HUES48 (cell line): ENCODE measurements around the gene IL3.

Source experiments
- H3K27ac ChIP-seq: one replicate; pipeline ENCODE4 v1.7.0; 2013; ENCODE audit warnings: low read depth, low read length, inconsistent platforms
- H3K27me3 ChIP-seq: 2 replicates; pipeline ENCODE4 v1.6.1; 2013; ENCODE audit warnings: mild to moderate bottlenecking, low read length; ENCODE audit not compliant: control insufficient read depth, insufficient read depth
- H3K36me3 ChIP-seq: 2 replicates; pipeline ENCODE4 v1.6.1; 2013; ENCODE audit warnings: low read length; ENCODE audit not compliant: control insufficient read depth, insufficient read depth
- H3K4me1 ChIP-seq: 2 replicates; pipeline ENCODE4 v1.6.1; 2013; ENCODE audit warnings: mild to moderate bottlenecking, low read length; ENCODE audit not compliant: control insufficient read depth, insufficient read depth
- H3K4me3 ChIP-seq: 2 replicates; pipeline ENCODE4 v1.5.1; 2013; ENCODE audit warnings: mild to moderate bottlenecking, low read depth, low read length
- H3K9ac ChIP-seq: 2 replicates; pipeline ENCODE4 v1.6.1; 2013; ENCODE audit warnings: mild to moderate bottlenecking, low read depth, low read length, moderate library complexity
- H3K9me3 ChIP-seq: 2 replicates; pipeline ENCODE4 v1.6.1; 2013; ENCODE audit warnings: low read length; ENCODE audit not compliant: control insufficient read depth, insufficient read depth

The IL3 gene

DNA sequence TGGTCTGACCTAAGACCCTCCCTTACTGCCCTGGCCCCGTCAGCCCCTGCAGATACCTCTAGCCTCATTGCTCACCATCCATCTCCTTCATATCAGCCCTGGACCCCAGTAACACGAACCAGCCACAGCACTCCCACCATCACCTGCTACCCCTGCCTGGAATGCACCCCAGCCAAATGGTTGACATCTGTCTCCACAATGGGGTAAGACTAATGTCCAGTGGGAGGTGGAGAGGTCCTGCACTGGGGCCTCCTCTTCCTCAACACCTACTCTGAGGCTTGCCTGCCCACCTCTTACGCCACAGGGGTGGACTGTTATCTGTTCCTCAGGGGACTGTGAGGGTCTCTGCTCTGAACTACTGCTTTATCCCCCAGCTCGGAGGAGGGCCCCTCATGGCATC is 25.2 kb downstream of the IL3 start:
- no peak overlapping the region for H3K27ac ChIP-seq
- no peaks in the 10 kb centered on the region for H3K27me3 ChIP-seq
- no peak overlapping the region for H3K4me3 ChIP-seq
- no peaks in the 10 kb centered on the region for H3K36me3 ChIP-seq
- H3K4me1 ChIP-seq, result no peaks in the 10 kb centered on the region
- H3K9ac ChIP-seq, result no peak overlapping the region
- no peaks in the 10 kb centered on the region for H3K9me3 ChIP-seq

DNA sequence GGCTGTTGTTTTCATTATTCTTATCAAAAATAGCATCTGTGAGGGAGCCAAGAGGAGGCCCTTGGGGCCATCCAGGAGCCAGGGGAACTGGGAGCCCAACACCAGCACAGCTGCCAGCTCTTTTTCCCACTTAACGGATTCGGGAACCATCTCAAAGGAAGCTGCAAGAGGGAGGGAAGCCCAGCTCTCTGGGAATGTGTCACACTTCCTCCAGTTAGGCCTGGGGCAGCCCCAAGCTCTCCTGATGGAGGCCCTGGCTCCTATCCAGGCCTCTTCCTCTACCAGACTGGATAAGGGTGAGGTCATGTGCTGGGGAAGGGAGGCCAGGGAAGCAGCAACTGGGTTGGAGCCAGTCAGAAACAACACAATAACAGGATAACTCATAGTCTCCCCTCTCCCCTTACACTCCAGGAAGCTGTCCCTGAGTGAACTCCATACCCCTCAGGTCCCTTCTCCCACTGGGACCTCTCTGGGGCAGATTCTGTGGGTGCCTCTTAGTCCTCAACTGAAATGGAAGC is 25.9 kb downstream of the IL3 start:
- Histone ChIP-seq H3K9me3 (no peaks in the 10 kb centered on the region), H3K9ac (no peak overlapping the region), H3K4me1 (no peaks in the 10 kb centered on the region), H3K36me3 (no peaks in the 10 kb centered on the region), H3K27ac (no peak overlapping the region), H3K27me3 (no peaks in the 10 kb centered on the region), H3K4me3 (no peak overlapping the region)

DNA sequence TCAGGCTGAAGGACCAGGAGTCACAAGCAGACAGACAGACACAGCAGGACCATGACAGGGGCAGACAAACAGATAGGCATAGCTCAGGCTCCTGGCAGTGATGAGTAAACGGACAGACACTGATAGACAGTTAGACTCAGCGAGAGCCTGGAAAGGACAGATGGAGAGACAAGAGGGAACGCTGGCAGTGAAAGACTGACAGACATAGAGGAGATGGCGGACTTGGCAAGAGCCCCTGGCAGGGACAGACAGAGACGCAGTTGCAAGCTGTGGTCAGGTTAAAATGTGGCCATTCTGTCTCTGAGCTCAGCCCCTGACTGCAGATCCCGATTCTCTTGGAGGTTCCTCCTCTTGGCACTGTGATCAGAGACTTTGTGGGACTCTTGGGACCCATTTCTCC is 26.7 kb downstream of the IL3 start:
- no peaks in the 10 kb centered on the region for H3K27me3 ChIP-seq
- no peak overlapping the region for H3K4me3 ChIP-seq
- no peaks in the 10 kb centered on the region for H3K36me3 ChIP-seq
- no peak overlapping the region for H3K27ac ChIP-seq
- H3K9ac ChIP-seq, result no peak overlapping the region
- no peaks in the 10 kb centered on the region for H3K9me3 ChIP-seq
- H3K4me1 ChIP-seq, result no peaks in the 10 kb centered on the region

DNA sequence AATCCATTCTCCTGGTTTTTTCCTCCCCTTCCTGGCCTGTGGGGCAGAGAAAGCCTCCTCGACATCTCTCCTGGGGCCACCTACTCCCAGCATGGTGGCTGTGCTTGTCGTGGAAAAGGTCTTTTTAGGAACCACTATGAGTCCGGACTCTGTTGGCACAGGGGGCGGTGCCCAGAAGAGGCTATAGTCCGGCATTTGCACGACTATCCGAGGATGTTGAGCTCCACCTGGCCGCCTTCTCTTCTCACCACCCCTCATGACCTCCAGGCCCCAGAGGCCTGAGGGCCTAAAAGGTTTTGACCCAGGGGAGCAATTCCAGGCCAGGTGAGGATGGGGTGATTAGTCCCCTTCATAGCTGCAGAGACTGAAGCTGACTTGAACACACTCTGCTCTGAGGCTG is 27.2 kb downstream of the IL3 start:
- no peaks in the 10 kb centered on the region for H3K9me3 ChIP-seq
- no peak overlapping the region for H3K27ac ChIP-seq
- H3K27me3 ChIP-seq, result no peaks in the 10 kb centered on the region
- H3K36me3 ChIP-seq, result no peaks in the 10 kb centered on the region
- no peak overlapping the region for H3K9ac ChIP-seq
- H3K4me1 ChIP-seq, result no peaks in the 10 kb centered on the region
- H3K4me3 ChIP-seq, result no peak overlapping the region

DNA sequence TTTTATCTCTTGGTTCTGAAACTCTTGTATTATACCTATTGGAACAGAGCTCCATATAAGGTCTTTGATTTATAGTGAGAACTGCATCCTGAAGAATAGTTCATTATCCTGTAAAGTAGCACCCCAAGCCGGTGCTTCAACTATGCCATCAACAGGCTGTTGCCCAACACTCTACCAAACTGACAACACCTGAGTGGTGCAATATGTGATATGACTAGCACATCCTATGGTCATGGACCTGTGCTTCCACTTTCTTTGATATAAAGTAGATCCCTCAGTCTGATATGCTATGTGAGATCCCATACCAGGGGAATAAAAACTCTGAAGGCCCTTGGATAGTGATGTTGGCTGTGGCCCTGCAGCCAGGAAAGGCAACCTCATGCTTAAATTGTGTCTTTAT is 28.9 kb downstream of the IL3 start:
- Histone ChIP-seq H3K27ac (no peak overlapping the region), H3K36me3 (no peaks in the 10 kb centered on the region), H3K27me3 (no peaks in the 10 kb centered on the region), H3K4me1 (no peaks in the 10 kb centered on the region), H3K9ac (no peak overlapping the region), H3K4me3 (no peak overlapping the region), H3K9me3 (no peaks in the 10 kb centered on the region)

DNA sequence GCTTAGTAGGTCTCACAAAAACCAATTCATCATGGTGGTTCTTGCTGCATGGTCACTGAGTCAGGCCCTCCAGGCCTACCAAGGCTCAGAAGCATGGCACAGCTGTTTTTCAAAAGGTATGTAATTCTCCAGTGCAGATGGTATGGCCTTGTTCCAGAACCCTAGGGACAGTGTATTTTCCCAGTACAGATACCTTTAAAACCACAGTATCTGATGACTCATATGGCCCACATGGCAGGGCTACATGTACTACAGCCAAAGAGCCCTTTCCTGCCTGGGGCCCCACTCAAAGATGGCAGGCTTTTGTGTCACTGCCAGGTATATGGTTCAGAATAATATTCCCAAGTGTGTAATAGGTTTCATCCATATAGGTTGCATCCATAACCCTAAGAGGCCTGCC is 29.7 kb downstream of the IL3 start:
- no peak overlapping the region for H3K4me3 ChIP-seq
- no peak overlapping the region for H3K27ac ChIP-seq
- H3K27me3 ChIP-seq, result no peaks in the 10 kb centered on the region
- no peaks in the 10 kb centered on the region for H3K4me1 ChIP-seq
- no peaks in the 10 kb centered on the region for H3K9me3 ChIP-seq
- no peak overlapping the region for H3K9ac ChIP-seq
- no peaks in the 10 kb centered on the region for H3K36me3 ChIP-seq

DNA sequence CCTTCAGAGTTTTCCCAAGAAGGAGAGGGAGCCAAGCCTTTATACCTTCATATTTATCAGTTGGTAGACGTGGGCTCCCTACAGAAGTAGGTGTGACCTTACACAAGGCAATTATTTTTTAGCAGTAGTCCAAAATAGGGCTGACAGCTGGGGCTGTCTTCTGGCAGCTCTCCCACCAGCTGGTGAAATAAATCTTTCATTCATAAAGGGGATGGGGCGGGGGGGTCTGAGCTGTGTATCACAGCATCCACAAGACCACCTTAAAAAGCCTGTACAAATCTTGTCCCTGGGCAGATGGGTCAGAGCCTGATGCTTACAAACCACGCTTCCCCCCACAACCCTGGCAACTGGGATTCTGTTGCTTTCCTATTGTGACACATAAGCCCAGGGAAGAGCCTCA is 32.8 kb downstream of the IL3 start:
- no peaks in the 10 kb centered on the region for H3K4me1 ChIP-seq
- H3K27me3 ChIP-seq, result no peaks in the 10 kb centered on the region
- no peak overlapping the region for H3K9ac ChIP-seq
- no peak overlapping the region for H3K4me3 ChIP-seq
- H3K36me3 ChIP-seq, result no peaks in the 10 kb centered on the region
- H3K27ac ChIP-seq, result no peak overlapping the region
- H3K9me3 ChIP-seq, result no peaks in the 10 kb centered on the region

DNA sequence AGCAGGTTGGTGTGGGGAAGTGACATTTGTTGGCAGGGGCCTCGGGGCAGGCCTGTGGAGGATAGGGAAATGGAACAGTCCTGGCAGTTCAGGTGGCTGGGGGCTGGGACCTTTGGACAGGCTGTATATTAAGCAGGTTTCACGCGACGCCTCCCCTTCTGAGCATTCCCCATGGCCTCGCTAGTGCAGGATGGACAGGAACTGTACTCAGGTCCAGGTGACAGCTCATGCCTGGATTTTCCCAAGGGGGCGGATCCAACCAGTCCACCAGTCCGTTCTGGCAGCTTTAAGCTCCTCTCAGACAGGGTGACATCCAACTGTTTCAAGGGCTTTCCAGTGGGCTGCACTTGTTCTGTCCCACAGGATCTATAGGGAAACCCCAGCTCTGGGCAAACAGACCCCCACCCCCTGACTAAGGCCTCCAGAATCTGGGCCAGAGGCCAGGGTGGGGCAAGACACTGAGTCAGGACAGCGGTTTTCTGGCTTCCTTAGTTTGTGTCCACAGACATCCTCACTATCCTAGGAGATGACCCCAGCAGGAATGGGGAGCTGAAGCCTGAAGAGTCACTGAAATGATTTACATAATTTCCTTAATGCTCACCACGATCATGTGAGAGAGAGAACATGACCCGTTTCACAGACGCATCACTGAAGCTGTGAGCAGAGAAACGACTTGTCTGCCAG is 34.1 kb downstream of the IL3 start:
- no peak overlapping the region for H3K27ac ChIP-seq
- no peak overlapping the region for H3K4me3 ChIP-seq
- H3K36me3 ChIP-seq, result no peaks in the 10 kb centered on the region
- no peaks in the 10 kb centered on the region for H3K9me3 ChIP-seq
- no peak overlapping the region for H3K9ac ChIP-seq
- H3K4me1 ChIP-seq, result no peaks in the 10 kb centered on the region
- H3K27me3 ChIP-seq, result no peaks in the 10 kb centered on the region

DNA sequence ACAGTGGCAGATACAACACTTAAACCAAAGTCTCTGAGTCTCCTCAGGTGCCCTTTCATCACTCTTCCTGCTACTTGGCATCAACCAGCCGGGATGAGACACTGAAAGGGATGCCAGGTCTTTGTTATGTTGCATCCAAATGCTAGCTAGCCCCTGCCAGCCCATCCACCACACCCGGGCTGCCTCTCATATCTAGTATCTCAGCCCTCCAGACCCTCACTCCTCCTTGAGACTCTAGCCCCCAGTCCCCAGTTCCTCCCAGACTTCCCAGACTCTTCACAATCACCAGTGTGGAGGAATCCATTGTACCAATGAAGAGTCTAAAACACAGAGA is 34.6 kb downstream of the IL3 start:
- no peaks in the 10 kb centered on the region for H3K27me3 ChIP-seq
- no peak overlapping the region for H3K27ac ChIP-seq
- no peak overlapping the region for H3K4me3 ChIP-seq
- no peak overlapping the region for H3K9ac ChIP-seq
- H3K9me3 ChIP-seq, result no peaks in the 10 kb centered on the region
- H3K36me3 ChIP-seq, result no peaks in the 10 kb centered on the region
- H3K4me1 ChIP-seq, result no peaks in the 10 kb centered on the region

DNA sequence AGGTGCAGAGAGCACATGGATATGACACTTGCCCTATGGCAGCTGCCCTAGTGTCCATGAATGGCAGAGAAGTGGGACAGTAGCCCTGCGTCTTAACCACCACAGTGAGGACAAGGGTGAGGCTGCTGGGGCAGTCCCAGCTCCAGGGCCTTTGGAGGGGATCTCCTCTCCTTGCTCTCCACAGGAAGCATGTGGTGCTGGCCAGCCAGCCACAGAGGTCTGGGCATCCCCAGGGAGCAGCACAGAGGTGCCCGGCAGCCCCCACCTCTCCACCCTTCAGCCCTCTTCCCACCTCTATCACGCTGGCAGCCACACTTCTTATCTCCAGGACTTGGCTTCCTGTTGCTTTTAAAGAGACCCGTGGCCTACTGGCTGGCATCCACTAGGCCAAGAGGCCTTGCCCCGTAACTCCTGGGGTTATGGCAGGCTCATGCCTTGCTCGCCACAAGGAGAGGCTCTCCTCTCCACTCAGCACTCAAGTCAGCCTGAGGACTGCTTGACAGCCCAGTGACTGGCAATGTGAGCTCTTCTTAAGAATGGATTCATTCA is 35.0 kb downstream of the IL3 start:
- H3K4me1 ChIP-seq, result no peaks in the 10 kb centered on the region
- H3K4me3 ChIP-seq, result no peak overlapping the region
- H3K27me3 ChIP-seq, result no peaks in the 10 kb centered on the region
- H3K27ac ChIP-seq, result no peak overlapping the region
- H3K9ac ChIP-seq, result no peak overlapping the region
- no peaks in the 10 kb centered on the region for H3K9me3 ChIP-seq
- H3K36me3 ChIP-seq, result no peaks in the 10 kb centered on the region

DNA sequence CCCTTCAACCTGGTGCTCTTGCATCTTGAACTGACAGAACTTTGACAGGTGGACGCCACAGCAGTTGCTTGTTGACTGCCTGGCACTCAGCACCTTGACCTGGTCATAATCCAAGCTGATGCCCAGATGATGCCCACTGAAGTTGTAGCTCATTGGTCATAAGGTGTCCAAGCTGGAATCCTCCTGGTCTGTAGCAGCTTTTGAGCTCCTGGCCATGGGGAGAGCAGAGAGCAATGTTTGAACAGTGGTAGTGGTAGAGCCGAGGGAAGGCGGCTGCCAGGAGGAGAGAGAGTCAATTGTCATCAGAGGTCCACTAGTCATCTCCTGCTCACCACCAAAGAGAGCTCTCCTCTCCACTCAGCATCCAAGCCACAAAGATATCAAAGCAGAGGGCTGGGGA is 36.4 kb downstream of the IL3 start:
- no peaks in the 10 kb centered on the region for H3K36me3 ChIP-seq
- H3K9me3 ChIP-seq, result no peaks in the 10 kb centered on the region
- H3K4me1 ChIP-seq, result no peaks in the 10 kb centered on the region
- no peak overlapping the region for H3K9ac ChIP-seq
- no peaks in the 10 kb centered on the region for H3K27me3 ChIP-seq
- no peak overlapping the region for H3K27ac ChIP-seq
- no peak overlapping the region for H3K4me3 ChIP-seq
